ENCODE data around the gene ARHGEF33. TPM values are rescaled to one million over a fixed set of nuclear protein-coding genes. Genes with fewer than 3 reads are reported as not detected.

ARHGEF33 gene
- polyA plus RNA-seq, 1 of the 3 experiments (the other 2 are of a cell fraction), result 0.25 TPM

- TF ChIP-seq POLR2AphosphoS5 (IDR thresholded peaks at IDR 0.05; ENCODE audit: low read depth, low read length), result no peak
- no peak for TF ChIP-seq JUND (IDR thresholded peaks at IDR 0.05)
- TF ChIP-seq EZH2phosphoT487 (IDR thresholded peaks at IDR 0.05; ENCODE audit: borderline replicate concordance, low read depth), result no peak
- TF ChIP-seq MAX (IDR thresholded peaks at IDR 0.05; ENCODE audit: low read depth), result no peak
- no peak for TF ChIP-seq SIN3A (IDR thresholded peaks at IDR 0.05; ENCODE audit: borderline replicate concordance, low read depth, low read length)
- TF ChIP-seq CTCF (IDR thresholded peaks at IDR 0.05), result no peak
Observed at GRCh38 chr2:38966678-38967077, 77.0 kb downstream of the ARHGEF33 start (continued).

GRCh38 chr2:38968021-38968420 lies 78.3 kb downstream of the ARHGEF33 start:
- H3K27ac ChIP-seq (ENCODE audit: low read depth in 2 of 2, low read length in 1 of 2), result no peak overlapping the region
- CTCF ChIA-PET, result interaction anchor here (1.1 to 1.2 kb wide), 2 partner anchors 20 to 262 kb away, joined by 4 to 10 read pairs; no protein-coding TSS in a partner anchor
- H3K9ac ChIP-seq, result no peak overlapping the region
- H3K9me3 ChIP-seq, result no peaks in the 10 kb centered on the region
- H4K20me1 ChIP-seq (ENCODE audit: insufficient read depth), result no peaks in the 10 kb centered on the region
- WGBS (ENCODE audit: low lambda C conversion rate), result 95% methylated on average over 2 of the region's 2 CpGs
- H3K27me3 ChIP-seq (ENCODE audit: insufficient read depth), result no peaks in the 10 kb centered on the region
- no peaks in the 10 kb centered on the region for H3K4me1 ChIP-seq (ENCODE audit: control insufficient read depth in 1 of 2, insufficient read depth in 2 of 2, low read depth in 1 of 2, low read length in 1 of 2)
- H3F3A ChIP-seq (replicated peaks; ENCODE audit: insufficient read depth), result no peaks in the 10 kb centered on the region
- no peaks in the 10 kb centered on the region for H3K36me3 ChIP-seq (replicated peaks in 1 of 2; ENCODE audit: control insufficient read depth in 1 of 2, insufficient read depth in 2 of 2, low read length in 1 of 2)
- POLR2A ChIA-PET, result no interaction called here
- H3K9me2 ChIP-seq, result no peaks in the 10 kb centered on the region
- no peak for DNase-seq
- H3K4me3 ChIP-seq (ENCODE audit: low read depth in 2 of 2, low read length in 1 of 2), result no peak overlapping the region
- no peak overlapping the region for H2AFZ ChIP-seq (ENCODE audit: low read depth)
- no peaks in the 10 kb centered on the region for H3K79me2 ChIP-seq (ENCODE audit: insufficient read depth)
- no peak for TF ChIP-seq FOXM1 (IDR thresholded peaks at IDR 0.05; ENCODE audit: low read depth)
- no peak for TF ChIP-seq RCOR1 (IDR thresholded peaks at IDR 0.05; ENCODE audit: low read length)
- no peak for TF ChIP-seq NRF1 (IDR thresholded peaks at IDR 0.05; ENCODE audit: low read depth, low read length)
- TF ChIP-seq YY1 (IDR thresholded peaks at IDR 0.05; ENCODE audit: low read depth), result no peak
- no peak overlapping the region for H3K4me2 ChIP-seq

- TF ChIP-seq MAX (IDR thresholded peaks at IDR 0.05; ENCODE audit: low read depth), result no peak
- CTCF ChIA-PET, result interaction anchor here (0.8 to 1.7 kb wide), 5 partner anchors 10 to 24 kb away, joined by 3 to 6 read pairs (median 3); no protein-coding TSS in a partner anchor
- H3K4me1 ChIP-seq (ENCODE audit: control insufficient read depth in 1 of 2, insufficient read depth in 2 of 2, low read depth in 1 of 2, low read length in 1 of 2), result peaks cover 0 to 2% of the 10 kb centered on the region in 2 experiments; a peak in 2 of 4 replicates
Observed at GRCh38 chr2:38971377-38971776, 81.7 kb downstream of the ARHGEF33 start.

More at GRCh38 chr2:38971377-38971776, 81.7 kb downstream of the ARHGEF33 start:
- 95% methylated on average over 4 of the region's 4 CpGs for WGBS (ENCODE audit: low lambda C conversion rate)
- no peaks in the 10 kb centered on the region for H3K9me2 ChIP-seq
- no peaks in the 10 kb centered on the region for H3K79me2 ChIP-seq (ENCODE audit: insufficient read depth)
- H3K36me3 ChIP-seq (replicated peaks in 1 of 2; ENCODE audit: control insufficient read depth in 1 of 2, insufficient read depth in 2 of 2, low read length in 1 of 2), result no peaks in the 10 kb centered on the region
- no peak overlapping the region for H3K4me2 ChIP-seq
- POLR2A ChIA-PET, result no interaction called here
- no peak overlapping the region for H3K9ac ChIP-seq
- H3K27me3 ChIP-seq (ENCODE audit: insufficient read depth), result no peaks in the 10 kb centered on the region
- no peak overlapping the region for H3K4me3 ChIP-seq (ENCODE audit: low read depth in 2 of 2, low read length in 1 of 2)
- no peaks in the 10 kb centered on the region for H3K9me3 ChIP-seq
- H2AFZ ChIP-seq (ENCODE audit: low read depth), result no peak overlapping the region
- no peaks in the 10 kb centered on the region for H4K20me1 ChIP-seq (ENCODE audit: insufficient read depth)
- H3F3A ChIP-seq (replicated peaks; ENCODE audit: insufficient read depth), result no peaks in the 10 kb centered on the region
- no peak overlapping the region for H3K27ac ChIP-seq (ENCODE audit: low read depth in 2 of 2, low read length in 1 of 2)
- DNase-seq, result no peak

All from SK-N-SH (cell line).